Left hindlimb (tissue), 1 donor: Measurements from ENCODE around the gene UGT2B15.
"Not testable (repeated sequence)": the region's sequence is repeated elsewhere in the genome, so short reads cannot be mapped to it uniquely, and the experiment has no call there.

ENCODE experiments used
- DNase-seq: peaks from one replicate; pipeline ENCODE4 v3.0.0-alpha.2; 2018

Gene UGT2B15

GRCh38 chr4:68670479-68670939 lies at the start of gene UGT2B15:
Gene UGT2B15, minus strand, starts transcription at chr4:68670652. Its CDS starts 34 bp downstream, at chr4:68670618.
- DNase-seq = not testable (repeated sequence)

- DNase-seq = no peak
These were observed 48.6 kb upstream of the UGT2B15 start for GRCh38 chr4:68719075-68719473.

GRCh38 chr4:68718447-68719074 lies 48.1 kb upstream of the UGT2B15 start:
- no peak for DNase-seq

- DNase-seq = no peak
These were observed 47.5 kb upstream of the UGT2B15 start for GRCh38 chr4:68717999-68718398.

GRCh38 chr4:68714400-68714799 lies 43.9 kb upstream of the UGT2B15 start:
- DNase-seq = no peak

- DNase-seq = no peak
These were observed 41.8 kb upstream of the UGT2B15 start for GRCh38 chr4:68712207-68712606.

GRCh38 chr4:68708566-68708965 lies 38.1 kb upstream of the UGT2B15 start:
- no peak for DNase-seq

- DNase-seq = not testable (repeated sequence)
These were observed 32.7 kb upstream of the UGT2B15 start for GRCh38 chr4:68703168-68703567.

GRCh38 chr4:68700152-68700551 lies 29.7 kb upstream of the UGT2B15 start:
- DNase-seq = no peak

- DNase-seq = no peak
These were observed 23.0 kb upstream of the UGT2B15 start for GRCh38 chr4:68693325-68694075.

GRCh38 chr4:68691186-68691585 lies 20.7 kb upstream of the UGT2B15 start:
- DNase-seq = no peak

- no peak for DNase-seq
These were observed 12.6 kb upstream of the UGT2B15 start for GRCh38 chr4:68683034-68683433.

- DNase-seq = not testable (repeated sequence)
These were observed 10.8 kb upstream of the UGT2B15 start for GRCh38 chr4:68681298-68681697.

- no peak for DNase-seq
These were observed 2.7 kb upstream of the UGT2B15 start for GRCh38 chr4:68673143-68673542.

- not testable (repeated sequence) for DNase-seq
These were observed 765 bp upstream of the UGT2B15 start for GRCh38 chr4:68671217-68671616.

GRCh38 chr4:68668537-68669163 lies 1.8 kb downstream of the UGT2B15 start:
- not testable (repeated sequence) for DNase-seq

GRCh38 chr4:68667551-68667950 lies 2.9 kb downstream of the UGT2B15 start:
- DNase-seq = not testable (repeated sequence)

- DNase-seq = not testable (repeated sequence)
These were observed 5.7 kb downstream of the UGT2B15 start for GRCh38 chr4:68664721-68665120.

- not testable (repeated sequence) for DNase-seq
These were observed 7.4 kb downstream of the UGT2B15 start for GRCh38 chr4:68662836-68663574.

GRCh38 chr4:68658672-68659071 lies 11.8 kb downstream of the UGT2B15 start:
- no peak for DNase-seq

GRCh38 chr4:68657022-68657594 lies 13.3 kb downstream of the UGT2B15 start:
- not testable (repeated sequence) for DNase-seq

- not testable (repeated sequence) for DNase-seq
These were observed 13.9 kb downstream of the UGT2B15 start for GRCh38 chr4:68656445-68656973.
